B cell (primary cell): Measurements from ENCODE around the gene CEP19. TPM values are rescaled to one million over a fixed set of nuclear protein-coding genes. Genes with fewer than 3 reads are reported as not detected.

ENCODE experiments used
- ATAC-seq: fragments of 200-7000 bp; cut with Tn5 transposase; one replicate; pipeline ENCODE4 v1.10.0; 2021; ENCODE audit warnings: low read depth, mild to moderate bottlenecking, moderate number of reproducible peaks, moderate library complexity
- CTCF ChIA-PET: fragments of 350-600 bp; sonication (Branson Sonifier 250); formaldehyde crosslinking; loops from one replicate; lab custom pipeline; 2021; ENCODE audit warnings: antibody characterized with exemption, inconsistent platforms; lab: Charles Lee
- POLR2A ChIA-PET: fragments of 350-600 bp; sonication (Branson Sonifier 250); formaldehyde crosslinking; loops from one replicate; lab custom pipeline; 2021; ENCODE audit warnings: antibody characterized with exemption; lab: Charles Lee
- DNase-seq: peaks from one replicate; pipeline ENCODE4 v3.0.0; 2013
- H2AFZ ChIP-seq: 2 replicates; pipeline ENCODE4 v1.6.1; 2012; ENCODE audit warnings: mild to moderate bottlenecking, low read depth, low read length; ENCODE audit not compliant: insufficient read depth, poor library complexity, severe bottlenecking
- H3K27ac ChIP-seq, 2 donors: 1 replicate in 1 of 2; 2 replicates in 1 of 2; pipeline ENCODE4 v1.5.1; 2012 to 2013; ENCODE audit warnings: low read length in 2 of 2, mild to moderate bottlenecking in 2 of 2, moderate library complexity in 1 of 2
- H3K27me3 ChIP-seq, 4 experiments: fragments of 200-600 bp in 1 of 4; sonication (generic) in 1 of 4; replicated peaks in 1 of 4; 1 replicate in 2 of 4; 2 replicates in 2 of 4; pipeline versions ENCODE4 v1.6.1 to v1.7.0; 2013 to 2016; ENCODE audit warnings: low read length in 3 of 4, mild to moderate bottlenecking in 2 of 4, mixed read lengths in 1 of 4, moderate library complexity in 1 of 4; ENCODE audit not compliant: insufficient read depth in 4 of 4, control insufficient read depth in 3 of 4; ENCODE audit errors: control extremely low read depth in 1 of 4
- H3K36me3 ChIP-seq, 2 experiments: replicated peaks in 1 of 2; 1 replicate in 1 of 2; 2 replicates in 1 of 2; pipeline versions ENCODE4 v1.6.1 to v1.7.1; 2013; ENCODE audit warnings: low read length in 1 of 2; ENCODE audit not compliant: insufficient read depth in 2 of 2, control insufficient read depth in 1 of 2; ENCODE audit errors: control extremely low read depth in 1 of 2, extremely low read depth in 1 of 2
- H3K4me1 ChIP-seq, 2 donors: fragments of 200-600 bp in 1 of 2; sonication (generic) in 1 of 2; 1 replicate in 1 of 2; 2 replicates in 1 of 2; pipeline versions ENCODE4 v1.5.1 to v1.6.1; 2013 to 2017; ENCODE audit warnings: low read length in 2 of 2; ENCODE audit not compliant: control insufficient read depth in 2 of 2, insufficient read depth in 2 of 2
- H3K4me2 ChIP-seq: replicated peaks from 2 replicates; pipeline ENCODE3; 2012; ENCODE audit warnings: mild to moderate bottlenecking, low read depth, low read length; ENCODE audit not compliant: poor library complexity, severe bottlenecking
- H3K4me3 ChIP-seq, 5 experiments: fragments of 200-600 bp in 1 of 5; sonication (generic) in 1 of 5; 1 replicate in 3 of 5; 2 replicates in 2 of 5; pipeline versions ENCODE4 v1.5.1 to v1.7.0; 2011 to 2016; ENCODE audit warnings: low read length in 4 of 5, mild to moderate bottlenecking in 4 of 5, low read depth in 2 of 5, control low read depth in 1 of 5, moderate library complexity in 1 of 5; ENCODE audit not compliant: insufficient read depth in 1 of 5; ENCODE audit errors: control extremely low read depth in 1 of 5, extremely low read depth in 1 of 5
- H3K79me2 ChIP-seq: fragments of 200-600 bp; sonication (generic); one replicate; pipeline ENCODE4 v1.6.0; 2016; ENCODE audit warnings: low read length; ENCODE audit not compliant: control insufficient read depth, insufficient read depth
- H3K9ac ChIP-seq: fragments of 200-600 bp; sonication (generic); 2 replicates; pipeline ENCODE4 v1.6.1; 2017; ENCODE audit warnings: mild to moderate bottlenecking, low read length, moderate library complexity
- H3K9me3 ChIP-seq, 3 donors: one replicate each; pipeline versions ENCODE4 v1.6.1 to v1.7.1; 2013; ENCODE audit warnings: low read length in 2 of 3; ENCODE audit not compliant: control insufficient read depth in 2 of 3, insufficient read depth in 1 of 3; ENCODE audit errors: control extremely low read depth in 1 of 3
- H4K20me1 ChIP-seq: 2 replicates; pipeline ENCODE4 v1.6.0; 2012; ENCODE audit warnings: mild to moderate bottlenecking, low read length; ENCODE audit not compliant: insufficient read depth, control insufficient read depth, poor library complexity, severe bottlenecking
- H3K27ac Mint-ChIP-seq: one replicate; pipeline ENCODE4 v1.8.0; 2021; ENCODE audit warnings: mixed read lengths
- H3K27me3 Mint-ChIP-seq: one replicate; pipeline ENCODE4 v1.8.0; 2021; ENCODE audit warnings: mixed read lengths
- H3K4me1 Mint-ChIP-seq: one replicate; pipeline ENCODE4 v1.8.0; 2021; ENCODE audit warnings: mixed read lengths
- H3K4me3 Mint-ChIP-seq: one replicate; pipeline ENCODE4 v1.8.0; 2021; ENCODE audit warnings: mixed read lengths
- H3K9me3 Mint-ChIP-seq: one replicate; pipeline ENCODE4 v1.8.0; 2022; ENCODE audit warnings: mixed read lengths; ENCODE audit not compliant: insufficient read depth
- EZH2 ChIP-seq: IDR thresholded peaks from 2 replicates; pipeline ENCODE4 v1.6.1; 2012; ENCODE audit warnings: borderline replicate concordance, low read depth, mild to moderate bottlenecking, moderate library complexity, low read length; ENCODE audit not compliant: insufficient read depth, poor library complexity, severe bottlenecking
- WGBS: methylation state at CpG from one replicate; pipeline ENCODE4 v1.1.5; 2013; ENCODE audit warnings: missing lambda C conversion rate; ENCODE audit not compliant: insufficient coverage; 5-methylcytosine and 5-hydroxymethylcytosine counted together
- intact Hi-C: fragments of 100-400 bp; cut with micrococcal nuclease; formaldehyde crosslinking; loops from one replicate; pipeline ENCODE4 v1.10.0; 2022
- polyA plus RNA-seq: library from polyadenylated mRNA; depleted of rRNA; stranded (reverse); fragments of >200 nt; gene quantifications from 2 replicates; pipeline ENCODE4 v1.2.3, GENCODE V29; 2012
- total RNA-seq, 2 donors: library from RNA; stranded (reverse); fragments of 120-200 nt in 1 of 2; gene quantifications; 1 replicate in 1 of 2; 2 replicates in 1 of 2; pipeline versions ENCODE4 v1.2.3 to v1.2.4, GENCODE V29; 2013 to 2022
- TF ChIP-seq, protein P1 (sequence below): fragments of 200-600 bp; IDR thresholded peaks from one replicate; pipeline ENCODE4 v1.8.0; 2022; ENCODE audit warnings: antibody characterized with exemption, mild to moderate bottlenecking

Gene CEP19
- total and polyA plus RNA-seq, 2 donors (not counting 1 experiment from before 2014, with no cell fraction given) = 0.45 to 4.6 TPM

DNA sequence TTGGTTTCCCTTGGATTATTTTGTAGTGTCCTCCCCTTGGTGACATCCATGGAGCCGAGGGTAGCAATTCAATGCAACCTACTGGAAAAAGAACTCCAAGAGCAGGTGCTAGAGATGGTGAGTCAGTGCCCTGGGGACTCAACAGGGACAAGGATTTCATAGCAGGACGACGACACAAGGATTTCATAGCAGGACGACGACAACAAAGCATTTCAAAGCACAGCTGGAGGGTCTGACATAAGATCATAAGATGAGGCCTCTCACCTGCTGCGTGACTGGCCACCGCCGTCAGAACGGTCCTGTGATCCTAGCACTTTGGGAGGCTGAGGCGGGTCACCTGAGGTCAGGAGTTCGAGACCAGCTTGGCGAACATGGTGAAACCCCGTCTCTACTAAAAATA is 50.0 kb downstream of the CEP19 start:
- ATAC-seq (no peak), DNase-seq (no peak)
- ChIA-PET POLR2A (interaction anchor here (0.6 to 1.4 kb wide), 2 partner anchors 17 to 27 kb away, joined by 3 read pairs; no protein-coding TSS in a partner anchor), CTCF (interaction anchor here (0.6 to 1.6 kb wide), 4 partner anchors 15 to 53 kb away, joined by 3 to 6 read pairs (median 4); no protein-coding TSS in a partner anchor)
- Histone ChIP-seq H3K79me2 (peaks cover 4% of the 10 kb centered on the region), H4K20me1 (no peaks in the 10 kb centered on the region), H3K4me2 (no peak overlapping the region), H3K4me1 (no peaks in the 10 kb centered on the region), H3K4me3 (no peak overlapping the region), H3K27me3 (no peaks in the 10 kb centered on the region), H3K9me3 (no peaks in the 10 kb centered on the region), H3K9ac (no peak overlapping the region), H3K27ac (no peak overlapping the region), H2AFZ (no peak overlapping the region), H3K36me3 (peaks cover 0 to 39% of the 10 kb centered on the region in 2 experiments)
- Mint-ChIP-seq H3K4me3 (no peak overlapping the region), H3K27me3 (no peaks in the 10 kb centered on the region), H3K4me1 (peaks cover 10% of the 10 kb centered on the region), H3K9me3 (no peaks in the 10 kb centered on the region), H3K27ac (peak overlapping the region; percentile 50)
- intact Hi-C loops = no loop called here
- WGBS = 90% methylated on average over 11 of the region's 13 CpGs
- TF ChIP-seq, protein P1, sequence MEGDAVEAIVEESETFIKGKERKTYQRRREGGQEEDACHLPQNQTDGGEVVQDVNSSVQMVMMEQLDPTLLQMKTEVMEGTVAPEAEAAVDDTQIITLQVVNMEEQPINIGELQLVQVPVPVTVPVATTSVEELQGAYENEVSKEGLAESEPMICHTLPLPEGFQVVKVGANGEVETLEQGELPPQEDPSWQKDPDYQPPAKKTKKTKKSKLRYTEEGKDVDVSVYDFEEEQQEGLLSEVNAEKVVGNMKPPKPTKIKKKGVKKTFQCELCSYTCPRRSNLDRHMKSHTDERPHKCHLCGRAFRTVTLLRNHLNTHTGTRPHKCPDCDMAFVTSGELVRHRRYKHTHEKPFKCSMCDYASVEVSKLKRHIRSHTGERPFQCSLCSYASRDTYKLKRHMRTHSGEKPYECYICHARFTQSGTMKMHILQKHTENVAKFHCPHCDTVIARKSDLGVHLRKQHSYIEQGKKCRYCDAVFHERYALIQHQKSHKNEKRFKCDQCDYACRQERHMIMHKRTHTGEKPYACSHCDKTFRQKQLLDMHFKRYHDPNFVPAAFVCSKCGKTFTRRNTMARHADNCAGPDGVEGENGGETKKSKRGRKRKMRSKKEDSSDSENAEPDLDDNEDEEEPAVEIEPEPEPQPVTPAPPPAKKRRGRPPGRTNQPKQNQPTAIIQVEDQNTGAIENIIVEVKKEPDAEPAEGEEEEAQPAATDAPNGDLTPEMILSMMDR = no peak
- TF ChIP-seq EZH2 = no peak

DNA sequence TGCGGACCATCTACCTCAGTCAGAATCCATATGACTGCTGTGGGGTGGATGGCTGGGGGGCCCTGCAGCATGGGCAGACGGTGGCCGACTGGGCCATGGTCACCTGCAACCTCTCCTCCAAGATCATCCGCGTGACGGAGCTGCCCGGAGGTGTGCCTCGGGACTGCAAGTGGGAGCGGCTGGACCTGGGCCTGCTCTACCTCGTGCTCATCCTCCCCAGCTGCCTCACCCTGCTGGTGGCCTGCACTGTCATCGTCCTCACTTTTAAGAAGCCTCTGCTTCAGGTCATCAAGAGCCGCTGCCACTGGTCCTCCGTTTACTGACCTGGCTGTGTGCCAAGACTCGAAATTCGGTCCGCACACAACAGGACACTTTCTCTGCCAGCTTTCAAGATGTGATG is 50.6 kb downstream of the CEP19 start:
- intact Hi-C loops = no loop called here
- Histone ChIP-seq H3K79me2 (peaks cover 5% of the 10 kb centered on the region), H3K36me3 (peaks cover 2 to 43% of the 10 kb centered on the region in 2 experiments), H3K27me3 (no peaks in the 10 kb centered on the region), H3K4me1 (no peaks in the 10 kb centered on the region), H3K27ac (no peak overlapping the region), H3K9ac (no peak overlapping the region), H2AFZ (no peak overlapping the region), H3K9me3 (no peaks in the 10 kb centered on the region), H3K4me2 (no peak overlapping the region), H4K20me1 (no peaks in the 10 kb centered on the region), H3K4me3 (no peak overlapping the region)
- no peak overlapping the region for H3K27ac Mint-ChIP-seq
- WGBS = 99% methylated on average over 16 of the region's 16 CpGs
- H3K27me3 Mint-ChIP-seq = no peaks in the 10 kb centered on the region
- CTCF ChIA-PET = interaction anchor here (0.9 to 1.6 kb wide), 2 partner anchors 24 to 52 kb away, joined by 4 to 6 read pairs; no protein-coding TSS in a partner anchor
- POLR2A ChIA-PET = interaction anchor here (0.6 to 1.4 kb wide), 2 partner anchors 17 to 26 kb away, joined by 3 read pairs; no protein-coding TSS in a partner anchor
- ATAC-seq (no peak), DNase-seq (no peak)
- peaks cover 7% of the 10 kb centered on the region for H3K4me1 Mint-ChIP-seq
- TF ChIP-seq, protein P1 = no peak
- no peak for TF ChIP-seq EZH2
- no peaks in the 10 kb centered on the region for H3K9me3 Mint-ChIP-seq
- no peak overlapping the region for H3K4me3 Mint-ChIP-seq
